A673 (cell line): ENCODE data around the gene LY6G5C. TPM values are rescaled to one million over a fixed set of nuclear protein-coding genes. Genes with fewer than 3 reads are reported as not detected.

Experiments used
- BruUV-seq: library from RNA; stranded (reverse); fragments of 400-500 nt; replicated peaks from 2 replicates; lab custom pipeline; 2021; lab: Mats Ljungman, UMichigan
- CTCF ChIA-PET: fragments of 300-600 bp; sonication (Branson Sonifier 250); formaldehyde crosslinking; loops from one replicate; lab custom pipeline; 2022; ENCODE audit warnings: antibody characterized with exemption; lab: Charles Lee
- POLR2A ChIA-PET: fragments of 300-600 bp; sonication (Branson Sonifier 250); formaldehyde crosslinking; loops from one replicate; lab custom pipeline; 2022; ENCODE audit warnings: antibody characterized with exemption; ENCODE audit not compliant: low non-redundant PET; lab: Charles Lee
- DNase-seq: peaks from one replicate; pipeline ENCODE4 v3.0.0-alpha.2; 2015; ENCODE audit warnings: low spot score
- H3K27ac ChIP-seq: fragments of 200-600 bp; sonication (generic); 2 replicates; pipeline ENCODE4 v1.5.1; 2016; ENCODE audit warnings: mixed run types, low read depth, mild to moderate bottlenecking, mixed read lengths, antibody characterized with exemption, low read length; ENCODE audit not compliant: poor library complexity, severe bottlenecking
- H3K27me3 ChIP-seq: fragments of 200-600 bp; sonication (generic); replicated peaks from 2 replicates; pipeline ENCODE4 v1.6.1; 2017; ENCODE audit warnings: mixed run types, low read depth, mild to moderate bottlenecking, mixed read lengths, antibody characterized with exemption, low read length; ENCODE audit not compliant: insufficient read depth, poor library complexity
- H3K36me3 ChIP-seq: fragments of 200-600 bp; sonication (generic); 2 replicates; pipeline ENCODE4 v1.6.1; 2016; ENCODE audit warnings: mixed run types, mild to moderate bottlenecking, mixed read lengths, antibody characterized with exemption, low read length; ENCODE audit not compliant: insufficient read depth, poor library complexity, severe bottlenecking
- H3K4me1 ChIP-seq: fragments of 200-600 bp; sonication (generic); 2 replicates; pipeline ENCODE4 v1.6.1; 2017; ENCODE audit warnings: mixed run types, mild to moderate bottlenecking, mixed read lengths, antibody characterized with exemption, low read length; ENCODE audit not compliant: insufficient read depth, poor library complexity, severe bottlenecking
- H3K4me3 ChIP-seq: fragments of 200-600 bp; sonication (generic); 2 replicates; pipeline ENCODE4 v1.5.1; 2016; ENCODE audit warnings: low read depth, mixed run types, mild to moderate bottlenecking, mixed read lengths, low read length; ENCODE audit not compliant: poor library complexity, severe bottlenecking
- H3K9me3 ChIP-seq: fragments of 200-600 bp; sonication (generic); 2 replicates; pipeline ENCODE4 v1.6.1; 2016; ENCODE audit warnings: mixed run types, low read depth, mild to moderate bottlenecking, mixed read lengths, antibody characterized with exemption, low read length; ENCODE audit not compliant: poor library complexity, severe bottlenecking
- CTCF ChIP-seq: fragments of 300-800, 200-600 bp; sonication (generic); conservative IDR thresholded peaks from 2 replicates; pipeline ENCODE4 v1.5.1; 2017; ENCODE audit warnings: low read depth, mild to moderate bottlenecking, antibody characterized with exemption, low read length, moderate library complexity, mixed read lengths
- EZH2 ChIP-seq: fragments of 200-600 bp; sonication (generic); IDR thresholded peaks from 2 replicates; pipeline ENCODE4 v1.6.1; 2017; ENCODE audit warnings: borderline replicate concordance, low read depth, mild to moderate bottlenecking, mixed read lengths, antibody characterized with exemption, low read length; ENCODE audit not compliant: poor library complexity, severe bottlenecking
- intact Hi-C: fragments of 100-400 bp; cut with micrococcal nuclease; formaldehyde crosslinking; loops from one replicate; pipeline ENCODE4 v1.10.0; 2022; ENCODE audit not compliant: unreplicated experiment
- microRNA-seq: library from miRNA; unstranded; fragments of <30 nt; microRNA quantifications from one replicate; pipeline ENCODE4 v1.2.0, GENCODE V29; 2021
- total RNA-seq: library from RNA; stranded (reverse); gene quantifications from 2 replicates; pipeline ENCODE4 v1.2.3, GENCODE V29; 2021

Gene LY6G5C
- total RNA-seq, 1 experiment from 2014 or later = 6.8 TPM

- POLR2A ChIA-PET = no interaction called here
Observed at GRCh38 chr6:31629014-31629413, 51.9 kb downstream of the LY6G5C start.

GRCh38 chr6:31627690-31628287, 53.1 kb downstream of the LY6G5C start:
- BruUV-seq = no TSS peak
- peaks cover 100% of the 10 kb centered on the region for H3K36me3 ChIP-seq
- no peaks in the 10 kb centered on the region for H3K9me3 ChIP-seq
- no peak overlapping the region for H3K27ac ChIP-seq
- H3K4me1 ChIP-seq = peaks cover 2% of the 10 kb centered on the region
- no peak for TF ChIP-seq EZH2
- TF ChIP-seq CTCF = no peak
- ChIA-PET CTCF (no interaction called here), POLR2A (no interaction called here)
- no peak overlapping the region for H3K4me3 ChIP-seq
- no peaks in the 10 kb centered on the region for H3K27me3 ChIP-seq
- intact Hi-C loops = no loop called here
- no peak for DNase-seq

More at GRCh38 chr6:31629014-31629413, 51.9 kb downstream of the LY6G5C start:
- Histone ChIP-seq H3K9me3 (no peaks in the 10 kb centered on the region), H3K4me3 (no peak overlapping the region), H3K4me1 (no peaks in the 10 kb centered on the region), H3K27me3 (no peaks in the 10 kb centered on the region), H3K27ac (no peak overlapping the region), H3K36me3 (peaks cover 100% of the 10 kb centered on the region)
- BruUV-seq = no TSS peak
- CTCF ChIA-PET = interaction anchor here (0.5 kb wide), 1 partner anchor 82 kb away, joined by 3 read pairs; the partner anchor contains the start of gene NFKBIL1
- no peak for DNase-seq
- TF ChIP-seq EZH2 (no peak), CTCF (no peak)
- intact Hi-C loops = no loop called here

- POLR2A ChIA-PET = no interaction called here
- Histone ChIP-seq H3K4me3 (no peak overlapping the region), H3K36me3 (peaks cover 100% of the 10 kb centered on the region), H3K9me3 (no peaks in the 10 kb centered on the region), H3K27me3 (no peaks in the 10 kb centered on the region), H3K4me1 (peaks cover 11% of the 10 kb centered on the region), H3K27ac (no peak overlapping the region)
- intact Hi-C loops = no loop called here
- no TSS peak for BruUV-seq
- CTCF ChIA-PET = no interaction called here
- no peak for TF ChIP-seq CTCF
- TF ChIP-seq EZH2 = no peak
- no peak for DNase-seq
Observed at GRCh38 chr6:31626952-31627351, 53.9 kb downstream of the LY6G5C start.

Small RNAs within 50 kb of the gene (microRNA-seq; reads per million reads assigned to microRNA genes)
- not detected for gene MIR4646
- 1.1 reads per million for gene MIR6832

Other genes starting within 250 kb of the LY6G5C start
- 11.1 and 12.7 TPM in 2 replicates for gene MICB, start 182.9 kb downstream of the LY6G5C start, total RNA-seq
- gene MCCD1, start 152.1 kb downstream of the LY6G5C start, total RNA-seq = not detected in 2 replicates
- 558 and 594 TPM in 2 replicates for gene DDX39B, start 139.1 kb downstream of the LY6G5C start, total RNA-seq
- gene ATP6V1G2, start 134.5 kb downstream of the LY6G5C start, total RNA-seq = 2.5 and 3.1 TPM in 2 replicates
- 15.7 and 17.2 TPM in 2 replicates for gene NFKBIL1, start 133.5 kb downstream of the LY6G5C start, total RNA-seq
- not detected in 2 replicates for gene LTA, start 108.8 kb downstream of the LY6G5C start, total RNA-seq
- 0.17 and 0.42 TPM in 2 replicates for gene TNF, start 105.5 kb downstream of the LY6G5C start, total RNA-seq
- gene LTB, start 98.6 kb downstream of the LY6G5C start, total RNA-seq = not detected in 2 replicates
- gene LST1, start 94.8 kb downstream of the LY6G5C start, total RNA-seq = not detected in 2 replicates
- not detected in 2 replicates for gene NCR3, start 88.1 kb downstream of the LY6G5C start, total RNA-seq
- gene AIF1, start 65.8 kb downstream of the LY6G5C start, total RNA-seq = 0.64 and 0.68 TPM in 2 replicates
- 289 and 313 TPM in 2 replicates for gene PRRC2A, start 60.4 kb downstream of the LY6G5C start, total RNA-seq
- 391 and 393 TPM in 2 replicates for gene BAG6, start 28.4 kb downstream of the LY6G5C start, total RNA-seq
- gene APOM, start 25.2 kb downstream of the LY6G5C start, total RNA-seq = 2.5 and 4.8 TPM in 2 replicates
- gene C6orf47, start 20.3 kb downstream of the LY6G5C start, total RNA-seq = 20.1 and 21.3 TPM in 2 replicates
- gene GPANK1, start 16.1 kb downstream of the LY6G5C start, total RNA-seq = 27.7 and 32.0 TPM in 2 replicates
- 252 and 253 TPM in 2 replicates for gene CSNK2B, start 15.0 kb downstream of the LY6G5C start, total RNA-seq
- gene LY6G5B, start 11.1 kb downstream of the LY6G5C start, total RNA-seq = 18.9 and 19.4 TPM in 2 replicates
- gene ABHD16A, start 22.3 kb upstream of the LY6G5C start, total RNA-seq = 36.3 and 45.6 TPM in 2 replicates
- not detected in 2 replicates for gene LY6G6F, start 25.8 kb upstream of the LY6G5C start, total RNA-seq
- gene LY6G6D, start 34.3 kb upstream of the LY6G5C start, total RNA-seq = not detected in 2 replicates
- 0.42 and 0.80 TPM in 2 replicates for gene LY6G6C, start 40.7 kb upstream of the LY6G5C start, total RNA-seq
- not detected in 2 replicates for gene MPIG6B, start 42.3 kb upstream of the LY6G5C start, total RNA-seq
- 68.2 and 86.7 TPM in 2 replicates for gene DDAH2, start 48.2 kb upstream of the LY6G5C start, total RNA-seq
- 371 and 431 TPM in 2 replicates for gene CLIC1, start 55.5 kb upstream of the LY6G5C start, total RNA-seq
- gene MSH5, start 58.9 kb upstream of the LY6G5C start, total RNA-seq = 76.4 and 102 TPM in 2 replicates
- gene SAPCD1, start 81.6 kb upstream of the LY6G5C start, total RNA-seq = 9.9 and 19.9 TPM in 2 replicates
- gene VWA7, start 96.3 kb upstream of the LY6G5C start, total RNA-seq = 2.7 and 2.8 TPM in 2 replicates
- 233 and 247 TPM in 2 replicates for gene VARS1, start 114.7 kb upstream of the LY6G5C start, total RNA-seq
- 99.8 and 104 TPM in 2 replicates for gene LSM2, start 125.9 kb upstream of the LY6G5C start, total RNA-seq
- gene HSPA1L, start 134.2 kb upstream of the LY6G5C start, total RNA-seq = 1.1 and 1.4 TPM in 2 replicates
- gene HSPA1A, start 134.5 kb upstream of the LY6G5C start, total RNA-seq = 113 and 129 TPM in 2 replicates
- gene HSPA1B, start 146.7 kb upstream of the LY6G5C start, total RNA-seq = 116 and 131 TPM in 2 replicates
- gene NEU1, start 181.8 kb upstream of the LY6G5C start, total RNA-seq = 28.5 and 34.3 TPM in 2 replicates
- gene SLC44A4, start 197.9 kb upstream of the LY6G5C start, total RNA-seq = not detected in 2 replicates
- 117 TPM in 2 replicates for gene EHMT2, start 216.6 kb upstream of the LY6G5C start, total RNA-seq
- 21.3 and 25.5 TPM in 2 replicates for gene ZBTB12, start 221.0 kb upstream of the LY6G5C start, total RNA-seq
- gene C2, start 246.7 kb upstream of the LY6G5C start, total RNA-seq = 0.56 and 1.2 TPM in 2 replicates